Measurements from ENCODE around the gene RAP2B. TPM values are rescaled to one million over a fixed set of nuclear protein-coding genes. Genes with fewer than 3 reads are reported as not detected.

RAP2B gene
- total and polyA plus RNA-seq, 4 donors = 1.3 to 7.8 (median 3.2) TPM

- peak overlapping the region; percentile 86 to 99 for H3K27ac ChIP-seq (ENCODE audit: low read depth in 1 of 2, low read length in 2 of 2)
- WGBS = 78% methylated on average over 9 of the region's 9 CpGs
- H3K27me3 ChIP-seq (ENCODE audit: control insufficient read depth in 4 of 4, insufficient read depth in 4 of 4, low read length in 3 of 4) = no peaks in the 10 kb centered on the region
- H3K9ac ChIP-seq (ENCODE audit: low read depth in 1 of 2, low read length in 2 of 2) = peak overlapping the region; percentile 79 to 98
- no peaks in the 10 kb centered on the region for H3K36me3 ChIP-seq (ENCODE audit: control insufficient read depth in 4 of 4, insufficient read depth in 3 of 4, low read depth in 1 of 4, low read length in 3 of 4)
- no peak for DNase-seq (ENCODE audit: low spot score)
- H3K9me3 ChIP-seq (ENCODE audit: control insufficient read depth in 4 of 4, low read length in 3 of 4) = no peaks in the 10 kb centered on the region
- peaks cover 7 to 43% (median 22%) of the 10 kb centered on the region in 4 donors for H3K4me1 ChIP-seq (ENCODE audit: control insufficient read depth in 4 of 4, insufficient read depth in 4 of 4, low read length in 3 of 4)
- TF ChIP-seq ATF3 (IDR thresholded peaks at IDR 0.05) (no peak), FOXA1 (IDR thresholded peaks at IDR 0.05) (no peak), HNF4G (IDR thresholded peaks at IDR 0.05) (no peak)
- H3K4me3 ChIP-seq (ENCODE audit: low read depth in 1 of 3, low read length in 3 of 3) = peak overlapping the region; percentile 70 to 98 (median 71)
Observed at GRCh38 chr3:153159771-153160397, 2.1 kb upstream of the RAP2B start.

- under 1% methylated on average over 43 of the region's 43 CpGs for WGBS
- Histone ChIP-seq H3K9ac (ENCODE audit: low read depth in 1 of 2, low read length in 2 of 2) (peak overlapping the region; percentile 79 to 98), H3K4me1 (ENCODE audit: control insufficient read depth in 4 of 4, insufficient read depth in 4 of 4, low read length in 3 of 4) (peaks cover 7 to 43% (median 22%) of the 10 kb centered on the region in 4 donors), H3K27ac (ENCODE audit: low read depth in 1 of 2, low read length in 2 of 2) (peak overlapping the region; percentile 86 to 99), H3K27me3 (ENCODE audit: control insufficient read depth in 4 of 4, insufficient read depth in 4 of 4, low read length in 3 of 4) (no peaks in the 10 kb centered on the region), H3K9me3 (ENCODE audit: control insufficient read depth in 4 of 4, low read length in 3 of 4) (no peaks in the 10 kb centered on the region), H3K36me3 (ENCODE audit: control insufficient read depth in 4 of 4, insufficient read depth in 3 of 4, low read depth in 1 of 4, low read length in 3 of 4) (no peaks in the 10 kb centered on the region), H3K4me3 (ENCODE audit: low read depth in 1 of 3, low read length in 3 of 3) (peak overlapping the region; percentile 70 to 98 (median 71))
- DNase-seq (ENCODE audit: low spot score) = peak; percentile 72
- TF ChIP-seq FOXA1 (IDR thresholded peaks at IDR 0.05) (no peak), REST (IDR thresholded peaks at IDR 0.05) (no peak), HNF4A (conservative IDR thresholded peaks at IDR 0.05) (peak in 1 of 2 donors; percentile 6), ATF3 (IDR thresholded peaks at IDR 0.05) (no peak), GABPA (IDR thresholded peaks at IDR 0.05 in 1 of 2, conservative IDR thresholded peaks at IDR 0.05 in 1 of 2) (no peak)
Observed at GRCh38 chr3:153160451-153161137, 1.4 kb upstream of the RAP2B start.

GRCh38 chr3:153161138-153161713 is 800 bp upstream of the RAP2B start:
- Histone ChIP-seq H3K4me3 (ENCODE audit: low read depth in 1 of 3, low read length in 3 of 3) (peak overlapping the region; percentile 79 to 98 (median 98)), H3K9me3 (ENCODE audit: control insufficient read depth in 4 of 4, low read length in 3 of 4) (no peaks in the 10 kb centered on the region), H3K27ac (ENCODE audit: low read depth in 1 of 2, low read length in 2 of 2) (peak overlapping the region; percentile 87 to 99), H3K27me3 (ENCODE audit: control insufficient read depth in 4 of 4, insufficient read depth in 4 of 4, low read length in 3 of 4) (no peaks in the 10 kb centered on the region), H3K9ac (ENCODE audit: low read depth in 1 of 2, low read length in 2 of 2) (peak overlapping the region; percentile 79 to 98), H3K4me1 (ENCODE audit: control insufficient read depth in 4 of 4, insufficient read depth in 4 of 4, low read length in 3 of 4) (peaks cover 7 to 43% (median 22%) of the 10 kb centered on the region in 4 donors), H3K36me3 (ENCODE audit: control insufficient read depth in 4 of 4, insufficient read depth in 3 of 4, low read depth in 1 of 4, low read length in 3 of 4) (no peaks in the 10 kb centered on the region)
- peak; percentile 85 for DNase-seq (ENCODE audit: low spot score)
- WGBS = under 1% methylated on average over 27 of the region's 27 CpGs
- TF ChIP-seq CTCF (IDR thresholded peaks at IDR 0.05; ENCODE audit: low read depth, low read length, missing input control) (no peak), GABPA (IDR thresholded peaks at IDR 0.05 in 1 of 2, conservative IDR thresholded peaks at IDR 0.05 in 1 of 2) (no peak), TAF1 (conservative IDR thresholded peaks at IDR 0.05) (peak; percentile 57), HNF4G (IDR thresholded peaks at IDR 0.05) (no peak), ATF3 (IDR thresholded peaks at IDR 0.05) (no peak), YY1 (IDR thresholded peaks at IDR 0.05) (peak; percentile 34), RAD21 (IDR thresholded peaks at IDR 0.05) (peak in 1 of 2 donors; percentile 10), REST (IDR thresholded peaks at IDR 0.05) (peak; percentile 88), MAX (IDR thresholded peaks at IDR 0.05) (peak; percentile 69), SP1 (IDR thresholded peaks at IDR 0.05) (peak; percentile 97), HNF4A (conservative IDR thresholded peaks at IDR 0.05) (peak; percentile 24 to 57)

Measured in liver (tissue), 9 donors.